BJ (cell line): ENCODE results near the gene TRAPPC2L. TPM values are rescaled to one million over a fixed set of nuclear protein-coding genes. Genes with fewer than 3 reads are reported as not detected.
A peak's percentile ranks its signal among the peaks of the same experiment; 100 is the strongest.

Experiments
- CTCF ChIA-PET: fragments of 350-600 bp; formaldehyde crosslinking; extraction: SDS; loops from one replicate; lab custom pipeline; 2021; ENCODE audit warnings: antibody characterized with exemption, inconsistent platforms; lab: Yijun Ruan, JAX
- POLR2A ChIA-PET: fragments of 300-600 bp; sonication (Branson Sonifier 250); formaldehyde crosslinking; extraction: SDS; loops from one replicate; lab custom pipeline; 2021; ENCODE audit warnings: antibody characterized with exemption; lab: Charles Lee
- DNase-seq: peaks from one replicate; pipeline ENCODE4 v3.0.0-alpha.2; 2011; ENCODE audit warnings: low read depth
- H3K27me3 ChIP-seq: 2 replicates; pipeline ENCODE4 v1.6.0; 2011; ENCODE audit warnings: low read length; ENCODE audit not compliant: control insufficient read depth, insufficient read depth
- H3K36me3 ChIP-seq: 2 replicates; pipeline ENCODE4 v1.5.1; 2011; ENCODE audit warnings: low read length; ENCODE audit not compliant: control insufficient read depth, insufficient read depth
- H3K4me3 ChIP-seq: 2 replicates; pipeline ENCODE4 v1.5.1; 2011; ENCODE audit warnings: low read depth, mild to moderate bottlenecking, control low read depth, low read length
- CTCF ChIP-seq: IDR thresholded peaks from 2 replicates; pipeline ENCODE4 v1.5.1; 2011; ENCODE audit warnings: low read depth, mild to moderate bottlenecking, control low read depth, inconsistent platforms, low read length, moderate library complexity; ENCODE audit not compliant: insufficient read depth
- polyA plus RNA-seq: library from polyadenylated mRNA; depleted of rRNA; stranded (reverse); fragments of >200 nt; gene quantifications from 2 replicates; pipeline ENCODE4 v1.2.3, GENCODE V29; 2011

Gene TRAPPC2L
- polyA plus RNA-seq, 1 experiment, result 84.8 TPM

GRCh38 chr16:88815901-88816589, 40.9 kb upstream of the TRAPPC2L start:
- Histone ChIP-seq H3K36me3 (peaks cover 2% of the 10 kb centered on the region), H3K27me3 (no peaks in the 10 kb centered on the region), H3K4me3 (no peak overlapping the region)
- no peak for DNase-seq
- TF ChIP-seq CTCF, result peak; percentile 75
- ChIA-PET CTCF (interaction anchor here (1.0 to 2.2 kb wide), 4 partner anchors 9 to 78 kb away, joined by 3 to 6 read pairs (median 4); no protein-coding TSS in a partner anchor), POLR2A (no interaction called here)

- H3K36me3 ChIP-seq, result peaks cover 2% of the 10 kb centered on the region
- TF ChIP-seq CTCF, result no peak
- no peak overlapping the region for H3K4me3 ChIP-seq
- DNase-seq, result no peak
- ChIA-PET POLR2A (no interaction called here), CTCF (interaction anchor here (1.9 kb wide), 1 partner anchor 41 kb away, joined by 9 read pairs; no protein-coding TSS in a partner anchor)
- H3K27me3 ChIP-seq, result no peaks in the 10 kb centered on the region
Observed at GRCh38 chr16:88816736-88817535, 40.0 kb upstream of the TRAPPC2L start.

GRCh38 chr16:88817785-88818574, 38.9 kb upstream of the TRAPPC2L start:
- DNase-seq, result no peak

GRCh38 chr16:88818575-88818874, 38.4 kb upstream of the TRAPPC2L start:
- ChIA-PET CTCF (interaction anchor here (1.3 to 1.9 kb wide), 3 partner anchors 9 to 349 kb away, joined by 3 to 9 read pairs (median 3); no protein-coding TSS in a partner anchor), POLR2A (no interaction called here)
- no peak overlapping the region for H3K4me3 ChIP-seq
- no peaks in the 10 kb centered on the region for H3K27me3 ChIP-seq
- no peak for DNase-seq
- peaks cover 5% of the 10 kb centered on the region for H3K36me3 ChIP-seq
- TF ChIP-seq CTCF, result no peak

More at GRCh38 chr16:88817785-88818574, 38.9 kb upstream of the TRAPPC2L start:
- TF ChIP-seq CTCF, result no peak
- Histone ChIP-seq H3K4me3 (no peak overlapping the region), H3K36me3 (peaks cover 5% of the 10 kb centered on the region), H3K27me3 (no peaks in the 10 kb centered on the region)
- CTCF ChIA-PET, result interaction anchor here (1.3 to 1.9 kb wide), 3 partner anchors 9 to 349 kb away, joined by 3 to 9 read pairs (median 3); no protein-coding TSS in a partner anchor
- POLR2A ChIA-PET, result no interaction called here
